NAMALWA (cell line): Measurements from ENCODE around the gene ATG2B.

Experiments
- DNase-seq: peaks from one replicate; pipeline ENCODE4 v3.0.0-alpha.2; 2015; ENCODE audit warnings: low spot score

Gene ATG2B

DNA sequence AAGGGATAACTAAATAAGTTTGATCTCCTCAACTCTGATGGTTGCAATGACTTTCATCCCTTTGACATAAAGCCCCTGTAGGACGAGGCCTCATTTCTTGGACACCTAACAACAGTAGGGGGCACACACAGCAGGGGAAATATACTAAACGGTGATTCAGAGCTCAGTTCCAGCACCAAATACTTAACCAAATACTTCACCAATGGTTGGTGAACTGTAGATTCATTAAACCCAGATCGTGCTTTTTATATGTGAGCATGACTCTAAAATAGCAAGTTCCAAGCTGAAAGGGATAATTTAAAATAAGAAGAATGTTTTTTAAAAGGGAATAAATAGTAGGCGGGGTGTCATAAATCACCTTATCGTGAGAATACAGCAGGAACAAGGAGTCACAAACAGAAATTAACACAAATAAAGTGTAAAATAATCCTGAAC, 53.2 kb downstream of the ATG2B start:
- DNase-seq: peak; percentile 11

DNA sequence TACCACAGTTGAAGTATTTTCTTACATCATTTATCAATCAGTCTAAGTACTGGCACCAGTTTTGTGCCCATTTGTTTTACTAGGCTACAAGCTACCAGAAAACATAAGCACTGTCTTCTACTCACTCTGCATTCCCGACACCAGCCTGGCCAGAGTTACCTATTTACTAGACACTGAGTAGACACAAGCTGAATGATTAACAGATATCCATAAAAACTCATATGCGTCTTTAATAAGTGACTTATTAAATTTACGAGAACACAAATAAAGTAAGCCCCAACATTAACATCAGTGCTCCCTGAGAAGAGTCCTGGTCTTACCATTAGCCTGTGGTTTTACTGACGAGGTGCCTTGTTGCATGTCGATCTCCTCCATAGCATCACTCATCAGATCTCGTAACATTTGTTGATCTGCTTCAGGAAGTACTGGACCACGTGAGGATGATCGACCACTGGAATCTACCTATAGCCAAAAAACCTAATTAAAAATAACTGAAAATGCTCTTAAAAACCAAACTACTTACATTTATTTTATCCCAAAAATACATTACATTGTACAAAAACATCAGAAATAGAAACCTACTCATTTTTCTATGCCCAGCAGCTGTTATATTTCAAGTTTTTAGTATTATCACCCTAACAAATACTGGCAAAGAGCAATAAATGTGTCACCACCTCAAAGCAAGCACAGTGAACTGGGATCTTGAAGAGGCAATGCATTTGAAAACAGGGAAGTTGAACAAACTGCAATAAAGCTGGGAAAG, 53.8 kb downstream of the ATG2B start:
- no peak for DNase-seq

DNA sequence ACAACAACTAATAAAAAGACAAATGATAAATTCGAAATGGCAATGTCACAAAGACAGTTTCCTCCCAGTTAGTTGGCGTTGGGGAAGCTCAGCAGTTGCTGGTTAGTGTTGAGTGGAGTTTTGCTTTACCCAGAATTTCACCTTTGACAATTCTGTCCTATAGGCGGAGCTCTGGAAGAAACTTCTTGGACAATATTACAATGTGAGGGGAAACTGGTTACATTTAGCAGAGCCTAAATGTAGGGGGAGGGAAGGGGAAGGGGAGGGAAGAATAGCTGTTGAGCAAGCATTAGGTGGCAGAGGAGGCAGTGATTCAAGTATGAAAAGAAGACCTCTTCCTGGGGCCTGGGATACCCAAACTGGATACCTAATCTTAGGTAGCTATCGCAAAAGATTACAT, 55.7 kb downstream of the ATG2B start:
- no peak for DNase-seq

DNA sequence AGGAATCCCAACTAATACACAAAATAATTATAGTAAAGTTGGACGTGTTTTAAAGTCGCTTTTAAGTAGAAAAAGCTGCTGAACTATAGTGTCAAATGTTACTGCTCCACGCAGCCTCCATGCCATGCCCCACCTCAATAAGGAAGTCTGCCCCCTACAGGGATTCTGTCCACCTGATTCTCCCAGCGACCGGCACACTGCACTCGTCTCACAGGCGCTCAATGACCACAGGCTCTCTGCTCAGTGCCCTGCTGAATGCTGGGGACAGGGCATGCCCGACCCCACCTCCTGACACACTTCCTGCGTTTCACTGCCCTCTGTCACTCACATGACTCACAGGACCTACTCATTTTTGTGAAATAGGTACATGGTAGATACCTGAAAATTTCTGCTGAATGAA, 58.2 kb downstream of the ATG2B start:
- DNase-seq: no peak

DNA sequence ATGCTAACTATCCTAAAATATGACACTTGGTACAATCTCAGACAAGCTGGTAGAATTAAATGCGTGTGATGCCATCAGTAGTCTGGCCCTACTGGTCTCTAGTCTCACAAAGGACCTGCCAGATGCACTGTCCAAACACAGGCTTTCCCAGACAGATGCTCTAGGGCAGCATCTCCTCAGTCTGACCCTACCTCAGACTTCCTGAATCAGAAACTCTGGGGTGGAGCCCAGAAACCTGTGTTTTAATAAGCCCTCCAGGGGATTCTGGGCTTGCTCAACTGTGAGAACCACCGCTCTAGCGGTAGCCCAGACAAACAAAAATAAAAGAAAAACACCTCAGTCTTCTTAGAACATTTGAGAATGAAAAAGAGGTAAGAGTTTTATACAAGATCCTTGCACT, 59.2 kb downstream of the ATG2B start:
- no peak for DNase-seq

DNA sequence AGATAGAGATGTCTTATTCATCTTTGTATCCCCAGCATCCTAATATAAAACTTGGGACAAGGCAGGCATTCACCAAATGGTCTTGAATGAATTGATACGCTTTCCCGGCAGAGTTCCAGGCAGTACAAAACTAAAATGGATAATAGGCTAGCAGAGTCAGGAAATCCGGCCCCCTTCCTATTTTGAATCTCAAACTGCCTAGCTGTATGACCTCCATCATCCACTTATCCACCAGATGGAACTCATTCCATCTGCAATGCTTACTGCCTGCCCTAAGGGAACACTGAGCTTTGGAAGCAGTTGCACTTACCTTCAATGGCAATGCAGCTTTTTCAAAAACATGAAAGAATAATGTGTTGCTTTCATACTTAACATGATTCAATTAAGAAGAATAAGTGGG, 63.7 kb downstream of the ATG2B start:
- no peak for DNase-seq

DNA sequence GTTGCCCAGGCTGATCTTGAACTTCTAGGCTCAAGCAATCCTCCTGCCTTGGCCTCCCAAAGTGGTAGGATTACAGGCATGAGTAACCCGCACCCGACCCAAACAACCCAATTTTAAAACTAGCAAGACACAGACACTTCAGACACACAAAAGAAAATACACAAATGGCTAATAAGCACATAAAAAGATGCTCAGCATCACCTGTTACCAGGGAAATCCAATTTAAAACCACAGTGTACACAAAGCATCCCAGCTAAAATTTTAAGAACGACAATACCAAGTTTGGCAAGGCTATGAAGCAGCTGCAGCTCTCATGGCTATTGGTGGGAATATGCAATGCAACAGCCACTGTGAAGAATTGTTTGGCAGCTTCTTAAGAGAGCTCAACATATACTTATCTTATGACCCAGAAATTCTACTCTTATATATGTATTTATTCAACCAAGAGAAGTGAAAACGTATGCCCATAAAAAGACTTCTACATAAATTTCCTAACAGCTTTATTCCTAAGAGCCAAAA, 65.1 kb downstream of the ATG2B start:
- DNase-seq: no peak

DNA sequence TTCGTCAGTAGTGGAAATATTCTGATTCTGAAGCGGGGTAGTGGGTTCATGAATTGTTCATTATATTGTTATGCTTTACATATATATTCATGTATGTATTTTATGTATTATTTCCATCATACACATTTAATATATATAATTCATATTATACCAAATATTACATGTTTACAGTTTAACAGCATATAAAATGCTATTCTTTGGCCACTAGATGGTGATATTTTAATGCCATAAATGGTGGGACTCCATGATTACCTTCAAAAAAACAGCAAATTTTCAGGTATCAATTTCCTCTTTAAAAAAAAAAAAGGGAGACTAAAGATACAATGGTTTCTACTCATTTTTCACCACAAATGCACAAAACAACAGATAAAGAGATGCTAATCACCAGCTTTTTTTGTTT, 66.1 kb downstream of the ATG2B start:
- peak; percentile 53 for DNase-seq

DNA sequence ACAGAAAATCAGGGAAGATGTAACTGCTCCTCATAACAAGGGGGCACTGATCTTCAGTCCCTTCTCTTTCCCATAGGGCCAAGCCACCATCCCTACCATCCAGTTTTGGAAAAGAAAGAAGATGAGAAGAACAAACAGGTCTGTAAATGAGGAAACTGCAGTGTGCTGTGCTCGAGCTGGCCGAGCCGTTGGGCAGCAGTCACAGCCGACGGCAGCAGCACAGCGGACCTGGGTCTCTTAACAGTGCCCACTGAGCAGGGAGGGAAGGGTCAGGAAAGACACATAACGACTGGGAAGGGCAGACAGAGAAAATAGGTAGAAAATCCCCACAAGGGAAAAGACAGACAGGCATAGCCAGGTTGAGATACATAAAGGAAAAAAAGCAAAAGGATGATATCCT, 68.9 kb downstream of the ATG2B start:
- DNase-seq: no peak

DNA sequence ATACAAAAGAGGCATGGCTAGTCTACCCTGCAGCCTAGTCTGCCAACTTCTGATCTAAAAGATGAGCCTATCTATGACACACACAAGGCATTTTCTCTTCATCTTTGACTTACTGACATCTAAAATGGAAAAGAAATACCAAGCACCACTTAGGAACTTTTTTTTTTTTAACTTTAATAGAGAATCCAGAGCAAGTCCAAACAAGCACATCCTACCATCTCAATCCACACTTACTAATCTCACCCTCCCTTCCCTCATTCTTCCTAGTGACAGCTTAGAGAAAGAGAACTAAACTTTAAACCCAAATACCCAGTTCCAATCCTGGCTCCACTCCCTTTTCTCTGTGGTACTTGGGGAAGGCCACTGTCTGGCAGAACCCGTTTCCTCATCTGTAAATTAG, 75.3 kb downstream of the ATG2B start:
- no peak for DNase-seq

DNA sequence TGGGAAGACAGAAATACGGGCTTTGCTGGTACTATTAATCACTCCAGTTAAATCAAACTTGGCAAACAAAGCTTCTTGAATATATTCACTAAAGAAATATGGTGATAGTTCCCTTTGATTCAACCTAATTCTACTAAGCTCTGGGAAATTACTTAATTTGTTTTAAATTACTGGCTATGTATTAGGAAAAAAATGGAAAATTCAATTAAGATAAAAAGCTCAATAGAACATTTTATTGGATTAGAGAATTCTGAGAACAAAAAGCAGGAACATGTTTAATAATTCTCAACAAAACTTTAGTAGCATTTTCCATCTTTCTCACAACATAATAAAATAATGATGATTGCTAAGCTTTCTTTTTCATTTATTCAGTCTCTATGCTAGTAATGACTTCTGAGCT, 76.9 kb downstream of the ATG2B start:
- DNase-seq: no peak

DNA sequence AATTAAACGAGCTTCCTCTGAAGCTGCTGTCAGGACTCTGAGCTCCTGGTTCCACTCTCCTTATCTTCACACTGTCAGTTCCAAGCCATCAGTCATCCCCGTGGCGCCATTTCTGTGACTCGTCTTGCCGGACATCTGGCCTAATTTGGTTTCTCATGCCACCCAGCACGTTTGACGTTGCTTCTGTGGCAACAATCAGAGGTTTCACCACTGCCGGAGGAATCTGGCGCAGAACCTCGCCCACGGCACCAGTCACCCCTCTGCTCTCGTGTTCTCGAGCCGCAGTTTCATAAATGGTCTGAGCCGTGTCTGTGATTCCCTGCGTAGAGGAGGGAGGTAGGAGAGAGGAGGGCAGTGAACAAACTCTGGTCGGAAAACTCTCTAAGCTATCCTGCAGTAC, 77.5 kb downstream of the ATG2B start:
- DNase-seq: no peak

DNA sequence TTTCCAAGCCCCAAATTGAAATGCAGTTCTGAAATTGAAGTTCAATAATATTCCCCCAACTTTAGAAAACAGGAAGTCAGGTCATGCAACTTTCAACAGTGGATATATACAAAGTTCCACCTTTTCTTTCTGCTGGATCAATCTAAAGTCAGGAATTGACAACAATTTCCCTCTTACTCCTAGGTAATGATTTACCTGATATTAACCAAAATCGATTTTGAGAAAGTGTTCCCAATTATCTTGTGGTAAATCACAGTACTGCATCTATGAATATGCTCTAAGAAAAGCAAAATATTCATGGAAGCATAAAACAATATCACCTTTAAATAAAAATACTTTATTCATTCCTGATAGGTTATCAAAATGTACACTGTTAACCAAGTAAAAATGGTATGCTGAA, 78.7 kb downstream of the ATG2B start:
- DNase-seq: no peak

DNA sequence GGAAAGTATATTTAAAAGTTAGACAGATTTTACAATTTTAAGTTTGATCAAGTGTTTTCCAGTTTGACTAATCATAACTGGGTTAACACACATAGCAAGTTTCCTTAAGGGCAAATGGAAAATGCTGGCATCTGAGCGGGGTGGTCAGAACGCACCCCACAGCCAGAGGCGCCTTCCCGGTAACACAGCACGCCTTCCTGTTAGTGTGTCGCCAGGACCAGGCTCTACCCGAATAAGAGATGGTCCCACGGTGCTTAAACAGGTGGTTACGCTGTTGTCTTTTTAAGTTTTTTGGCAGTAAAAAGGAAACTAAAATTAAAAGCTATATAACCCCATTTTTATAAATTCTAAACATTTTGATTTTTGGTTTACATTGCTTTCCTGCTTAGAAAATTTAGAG, 79.1 kb downstream of the ATG2B start:
- no peak for DNase-seq

DNA sequence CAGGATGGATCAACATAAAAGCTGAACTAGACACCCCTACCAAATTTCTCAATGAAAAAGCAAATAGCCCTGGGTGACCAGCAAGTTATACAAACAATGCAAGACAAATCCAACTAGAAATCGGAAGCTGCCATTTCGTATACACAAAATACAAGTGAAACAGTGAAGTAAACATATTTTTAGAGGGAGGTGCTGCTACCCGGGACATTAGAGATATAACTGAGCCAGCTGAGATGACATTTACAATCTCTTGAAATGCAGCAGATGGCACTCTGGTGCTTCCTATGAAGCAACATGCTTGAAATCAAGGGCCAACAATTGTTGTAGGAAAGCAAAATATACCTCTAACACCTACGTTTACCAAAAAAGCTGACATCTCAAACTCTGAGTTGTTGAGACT, 81.7 kb downstream of the ATG2B start:
- DNase-seq: no peak

DNA sequence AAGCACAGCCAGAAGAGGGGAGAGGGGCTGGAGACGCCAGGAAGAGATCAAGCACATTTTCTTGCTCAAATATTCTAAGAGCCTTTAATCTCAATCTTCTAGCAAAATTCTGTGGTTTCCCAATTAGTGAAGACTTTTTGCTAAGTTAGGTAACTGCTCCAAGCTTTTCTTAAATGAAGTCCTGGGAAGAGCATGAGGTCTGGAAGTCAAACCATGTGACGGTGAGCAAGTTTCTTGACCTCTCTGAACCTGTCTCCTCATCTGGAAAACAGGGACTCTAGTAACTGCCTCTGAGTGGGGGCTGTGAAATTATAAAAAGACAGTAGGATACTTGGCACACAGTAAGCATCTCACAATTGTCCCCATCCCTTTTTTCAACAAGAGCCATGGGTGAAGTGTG, 83.0 kb downstream of the ATG2B start:
- no peak for DNase-seq

DNA sequence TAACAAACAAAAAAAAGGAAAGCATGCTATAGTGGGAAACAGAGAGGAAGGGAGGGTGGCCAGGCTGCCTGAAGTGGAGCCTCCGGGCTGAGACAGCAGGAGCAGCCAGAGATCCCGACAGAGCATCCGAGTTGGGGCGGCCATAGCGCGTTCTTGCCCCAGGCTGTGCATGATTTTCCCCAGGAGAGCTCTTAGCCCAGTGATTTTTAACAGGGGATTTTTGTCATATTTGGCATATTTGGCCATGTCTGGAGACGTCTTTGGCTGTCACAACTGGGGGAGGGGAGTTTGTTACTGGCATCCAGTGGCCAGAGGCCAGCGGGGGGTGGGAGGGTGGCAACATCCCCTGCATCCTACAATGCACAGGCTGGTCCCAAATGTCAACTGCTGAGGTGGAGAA, 83.6 kb downstream of the ATG2B start:
- DNase-seq: no peak

DNA sequence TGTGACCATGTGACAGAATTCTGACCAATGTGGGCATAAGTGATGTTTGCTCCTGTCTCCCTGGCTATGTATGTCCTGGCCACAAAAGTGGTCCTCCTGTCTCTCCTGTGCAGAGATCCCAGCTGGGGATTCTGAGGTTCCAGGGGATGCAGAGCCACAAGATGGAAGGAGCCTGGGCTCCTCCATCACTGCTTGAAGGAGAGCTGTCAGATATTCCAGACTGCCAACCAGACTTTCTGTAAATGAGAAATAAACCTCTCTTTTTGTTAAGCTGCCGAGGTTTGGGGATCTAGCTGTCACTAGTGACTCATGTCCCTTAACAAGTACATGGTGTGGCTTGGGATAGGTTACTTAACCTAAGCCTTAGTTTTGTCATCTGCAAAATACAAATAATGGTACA, 85.3 kb downstream of the ATG2B start:
- DNase-seq: no peak

DNA sequence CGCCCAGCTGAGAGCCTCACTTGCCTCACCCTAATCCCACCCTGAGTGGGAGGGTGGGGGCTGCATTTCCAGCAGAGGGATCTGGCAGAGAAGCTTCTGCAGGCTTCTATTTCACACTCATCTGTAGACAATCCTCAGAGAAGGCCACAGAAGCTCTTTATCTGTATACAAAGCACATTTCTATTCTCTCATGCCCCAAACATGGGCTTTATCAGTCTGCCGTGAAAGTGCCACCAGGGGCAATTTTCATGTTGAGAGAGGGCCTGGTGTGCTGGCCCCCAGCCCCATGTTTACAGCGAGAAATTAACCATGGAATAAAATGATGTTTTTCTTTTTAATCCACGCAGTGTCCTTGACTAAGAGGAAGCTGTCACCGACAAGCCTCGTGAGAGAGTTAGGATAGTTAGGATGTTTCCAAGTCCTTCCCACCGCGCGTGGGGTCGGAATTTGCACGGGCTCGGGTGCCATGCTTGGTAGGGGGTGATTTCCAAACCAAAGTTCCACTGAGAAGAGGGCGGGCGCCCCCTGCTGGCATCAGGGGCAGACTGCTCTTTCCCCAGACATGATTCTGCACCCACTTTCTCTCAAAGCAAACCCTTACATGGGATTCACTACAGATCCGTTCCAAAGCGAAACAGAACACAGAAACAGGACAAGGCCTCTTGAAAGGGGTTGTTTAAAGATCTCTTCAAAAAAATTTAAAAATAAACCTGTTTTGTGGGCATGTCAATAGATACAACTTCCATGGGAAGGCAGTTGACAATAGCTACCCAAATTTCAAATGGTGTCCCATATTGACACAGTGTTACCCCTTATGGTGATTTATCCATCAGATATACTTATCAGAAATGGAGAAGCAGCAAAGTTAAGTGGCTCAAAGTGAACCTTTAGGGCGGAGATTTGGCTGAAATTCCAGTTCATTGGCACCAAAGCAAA, 87.7 kb downstream of the ATG2B start:
- DNase-seq: peak; percentile 73

DNA sequence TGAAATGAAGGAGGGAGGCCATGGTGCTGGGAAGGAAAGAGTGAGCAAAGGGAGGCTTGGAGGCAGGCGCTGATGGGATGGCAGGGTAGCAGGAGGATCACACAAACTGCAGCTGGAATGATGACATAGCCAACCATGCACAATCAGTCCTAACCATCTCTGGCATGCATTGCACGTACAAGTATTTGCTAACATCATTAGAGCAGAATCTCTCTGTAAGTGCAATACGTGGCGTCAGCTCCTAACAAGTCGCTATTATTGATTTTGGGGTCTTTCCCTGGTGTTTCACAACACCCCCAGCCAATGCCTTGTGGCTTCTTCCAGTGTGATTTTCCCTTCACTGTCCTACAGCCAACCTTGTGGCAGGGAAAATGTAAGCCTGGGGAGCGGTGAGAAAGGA, 88.6 kb downstream of the ATG2B start:
- no peak for DNase-seq

DNA sequence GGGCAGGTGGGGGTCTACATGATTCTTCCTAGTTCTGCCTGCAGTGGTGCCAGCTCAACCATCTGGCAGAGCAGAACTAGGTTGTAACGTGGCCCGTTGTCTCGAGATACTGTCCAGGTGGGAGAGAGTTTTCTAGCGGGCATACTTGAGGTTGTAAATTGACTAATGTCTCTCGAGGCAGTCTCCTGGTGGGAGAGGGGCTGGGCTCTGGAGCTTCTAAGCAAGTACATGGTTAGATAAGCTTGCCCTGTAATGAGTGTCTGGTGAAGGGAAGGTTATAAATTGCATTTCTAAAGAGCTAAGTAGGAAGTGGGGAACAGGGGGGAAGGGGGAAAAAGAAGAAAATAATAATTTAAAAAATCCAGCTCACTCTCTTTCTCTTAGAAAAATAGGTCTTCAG, 89.0 kb downstream of the ATG2B start:
- DNase-seq: no peak

DNA sequence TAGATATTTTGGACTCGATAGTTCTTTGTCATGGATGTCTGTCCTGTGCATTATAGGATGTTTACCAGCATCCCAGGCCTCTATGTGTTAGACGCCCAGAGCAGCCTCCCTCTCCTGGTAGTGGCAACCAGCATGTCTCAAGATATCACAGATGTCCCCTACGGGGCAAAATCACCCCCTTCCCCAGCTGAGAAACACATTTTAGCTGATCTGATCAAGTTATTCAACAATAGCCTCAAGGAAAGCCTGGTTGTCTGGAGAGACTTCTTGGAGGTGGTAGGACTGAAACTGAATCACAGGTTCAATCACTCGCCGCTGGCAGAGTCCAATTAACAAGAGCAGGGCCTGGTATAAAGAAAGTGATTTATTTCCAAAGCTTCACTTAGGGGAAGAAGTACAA, 89.5 kb downstream of the ATG2B start:
- DNase-seq: no peak

DNA sequence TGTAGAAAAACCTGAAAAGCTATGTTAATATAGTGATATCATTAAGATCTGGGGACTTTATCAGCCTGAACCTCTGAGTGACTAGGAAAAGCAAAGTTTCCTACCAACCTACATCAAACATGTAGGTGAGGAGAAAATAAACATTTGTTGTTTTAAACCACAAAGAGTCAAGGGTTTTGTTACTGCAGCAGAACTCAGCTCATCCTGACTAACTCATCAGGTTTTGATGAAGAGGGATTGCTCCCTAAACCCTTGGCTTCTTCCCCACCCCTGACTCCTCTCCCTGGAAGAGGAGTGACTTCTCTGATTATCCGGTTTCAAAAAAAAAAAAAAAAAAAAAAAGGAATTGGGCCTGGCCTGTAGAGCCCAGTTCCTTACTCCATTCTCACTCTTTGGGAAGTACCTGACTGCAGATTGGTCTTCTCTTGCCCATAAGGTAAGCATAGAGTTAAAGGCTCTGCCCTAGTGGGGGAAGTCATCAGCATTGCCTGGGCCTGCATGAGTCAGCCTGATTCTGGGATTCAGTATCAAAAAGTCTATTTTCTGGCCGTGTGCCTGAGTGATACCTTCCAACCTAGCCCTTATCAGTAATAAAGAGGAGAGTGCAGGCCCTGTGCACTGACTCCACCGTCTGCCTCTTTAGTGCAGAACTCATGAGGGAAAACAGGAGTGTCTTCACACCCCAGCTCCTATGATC, 90.2 kb downstream of the ATG2B start:
- DNase-seq: no peak
